Measurements from ENCODE around the gene POGZ.
A peak's percentile ranks its signal among the peaks of the same experiment; 100 is the strongest.
"Not testable (repeated sequence)": the region's sequence is repeated elsewhere in the genome, so short reads cannot be mapped to it uniquely, and the experiment has no call there.

The POGZ gene

DNA sequence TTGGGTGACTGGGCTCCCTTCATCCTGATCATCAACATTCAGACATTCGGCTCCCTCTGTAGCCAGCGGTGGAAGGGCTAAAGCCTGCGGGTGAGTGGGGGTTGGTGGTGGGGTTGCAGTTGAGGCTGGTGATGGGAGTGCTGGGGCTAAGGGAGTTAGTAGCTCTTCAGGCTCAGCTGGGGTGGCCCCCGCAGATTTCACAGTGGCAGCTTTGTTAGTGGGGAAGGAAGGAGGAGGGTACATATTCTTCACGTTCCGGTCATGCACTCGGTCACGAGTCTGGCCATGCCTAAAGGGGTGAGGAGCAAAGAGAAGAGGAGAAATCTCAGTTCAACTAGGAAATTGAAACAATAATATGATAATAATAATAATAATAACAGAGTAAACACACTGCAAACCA lies 53.1 kb downstream of the POGZ start:
- DNase-seq = no peak

DNA sequence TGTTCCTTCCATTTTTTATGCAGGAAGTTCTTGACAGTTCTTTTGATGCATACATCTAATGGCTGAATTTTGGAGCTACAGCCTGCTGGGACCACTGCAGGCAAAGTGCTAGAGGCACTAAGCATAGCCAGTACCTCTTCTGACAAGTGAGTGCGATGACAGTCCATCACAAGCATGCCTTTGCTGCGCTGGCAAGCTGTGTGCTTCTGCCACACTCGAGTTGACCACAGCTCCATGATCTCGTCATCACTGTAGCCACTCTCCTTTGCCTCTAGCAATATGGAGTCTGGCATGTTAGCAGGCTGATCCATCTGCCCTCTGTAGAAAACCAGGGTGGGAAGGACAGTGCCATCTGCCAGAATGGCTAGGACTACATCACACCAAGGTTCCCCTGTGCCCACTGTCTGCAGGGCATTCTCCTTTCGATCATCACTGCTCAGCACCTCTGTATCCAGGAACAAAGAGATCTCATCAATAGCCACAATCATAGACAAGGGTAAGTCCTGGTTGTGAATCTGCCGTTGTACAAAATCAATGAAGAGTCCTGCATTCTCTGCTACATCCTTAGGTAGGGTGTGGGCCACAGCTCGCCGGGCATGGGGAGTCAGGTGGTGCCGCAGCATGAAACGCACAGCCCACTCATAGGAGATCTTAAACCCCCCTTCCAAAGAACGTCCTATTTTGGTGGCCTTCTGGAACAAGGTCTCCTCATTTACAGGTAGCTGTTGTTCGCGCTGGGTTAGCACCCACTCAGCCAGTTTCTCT lies 53.9 kb downstream of the POGZ start:
- no peak for DNase-seq

DNA sequence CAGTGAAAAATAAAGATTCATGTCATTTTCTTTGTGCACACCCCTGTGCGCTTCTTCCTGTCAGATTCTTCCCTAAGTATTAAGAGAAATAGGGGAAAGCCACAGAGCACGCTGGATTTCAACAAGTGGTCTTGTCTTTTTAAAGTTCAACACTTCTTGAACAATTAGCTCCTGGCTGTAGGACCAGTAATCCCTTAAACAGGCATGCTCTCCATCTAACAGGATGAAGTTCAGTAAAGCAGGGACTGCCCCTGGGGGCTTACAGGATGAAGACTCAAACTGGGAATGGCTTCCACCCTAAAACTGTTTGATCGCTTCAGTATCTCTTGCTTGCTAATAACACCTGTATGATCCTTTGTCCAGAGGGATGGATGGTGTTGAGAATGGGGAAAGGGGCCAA lies 55.7 kb downstream of the POGZ start:
- no peak for DNase-seq

DNA sequence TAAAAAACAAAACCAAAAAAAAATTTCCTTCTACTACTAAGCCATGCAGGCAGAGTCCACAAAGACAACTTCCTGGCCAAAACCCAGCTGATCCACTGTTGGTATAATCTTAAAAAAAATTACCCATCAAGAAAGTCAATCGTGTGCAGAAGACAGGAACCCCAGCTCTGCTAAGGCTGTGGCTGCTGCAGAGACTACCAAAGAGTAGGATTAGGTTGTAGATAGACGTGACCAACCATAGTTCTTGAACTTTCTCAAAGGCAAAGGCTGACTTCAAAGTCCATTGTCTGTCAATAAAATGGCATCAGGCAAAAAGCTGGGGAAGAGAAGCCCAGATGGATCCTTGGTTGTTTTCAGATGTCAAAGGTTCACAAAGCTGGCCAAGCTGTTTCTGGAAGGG lies 56.5 kb downstream of the POGZ start:
- DNase-seq = no peak

DNA sequence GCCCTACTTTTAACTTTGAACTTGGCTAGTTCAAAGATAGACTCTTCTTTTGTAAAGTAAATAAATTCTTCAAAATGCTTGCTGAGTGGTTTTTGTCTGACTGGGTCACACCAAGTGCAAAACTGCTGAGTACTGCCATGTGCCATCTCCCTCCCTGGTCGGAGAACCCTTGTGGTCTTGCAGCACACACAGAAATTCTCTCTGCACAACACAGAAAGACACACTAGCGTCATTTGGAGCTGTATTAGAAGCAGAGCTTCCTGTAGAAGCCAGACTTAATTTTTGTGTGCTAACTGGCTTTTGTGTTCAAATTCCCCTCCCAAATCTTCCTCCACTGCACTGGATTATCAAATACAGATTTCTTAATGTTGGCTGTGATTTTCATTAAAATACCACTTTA lies 57.4 kb downstream of the POGZ start:
- no peak for DNase-seq

DNA sequence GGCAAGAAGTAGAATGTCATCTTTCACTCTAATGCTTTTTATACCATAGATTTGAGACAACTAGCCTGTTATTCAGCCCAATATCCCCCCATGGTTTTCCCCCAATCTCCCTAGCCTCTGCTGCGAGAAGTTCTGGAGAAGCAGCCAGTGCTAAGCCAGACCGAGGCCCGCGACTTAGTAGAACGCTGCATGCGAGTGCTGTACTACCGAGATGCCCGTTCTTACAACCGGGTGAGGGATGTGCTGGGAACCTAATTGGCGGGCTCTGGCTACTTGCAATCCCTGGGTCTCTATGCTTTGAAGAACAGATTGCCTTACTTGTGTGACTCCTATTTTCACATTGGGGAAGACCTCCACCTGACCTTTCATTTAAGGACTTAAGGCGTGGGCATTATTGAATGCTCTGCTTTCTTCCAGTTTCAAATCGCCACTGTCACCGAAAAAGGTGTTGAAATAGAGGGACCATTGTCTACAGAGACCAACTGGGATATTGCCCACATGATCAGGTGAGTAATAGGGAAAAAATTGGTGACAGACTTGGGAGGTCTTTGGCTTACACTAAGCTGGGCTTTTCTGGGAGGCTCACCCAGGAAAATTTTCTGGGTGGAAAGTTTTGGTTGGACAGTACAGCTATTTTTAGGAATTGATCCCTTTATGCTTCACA lies 58.0 kb downstream of the POGZ start:
- no peak for DNase-seq

DNA sequence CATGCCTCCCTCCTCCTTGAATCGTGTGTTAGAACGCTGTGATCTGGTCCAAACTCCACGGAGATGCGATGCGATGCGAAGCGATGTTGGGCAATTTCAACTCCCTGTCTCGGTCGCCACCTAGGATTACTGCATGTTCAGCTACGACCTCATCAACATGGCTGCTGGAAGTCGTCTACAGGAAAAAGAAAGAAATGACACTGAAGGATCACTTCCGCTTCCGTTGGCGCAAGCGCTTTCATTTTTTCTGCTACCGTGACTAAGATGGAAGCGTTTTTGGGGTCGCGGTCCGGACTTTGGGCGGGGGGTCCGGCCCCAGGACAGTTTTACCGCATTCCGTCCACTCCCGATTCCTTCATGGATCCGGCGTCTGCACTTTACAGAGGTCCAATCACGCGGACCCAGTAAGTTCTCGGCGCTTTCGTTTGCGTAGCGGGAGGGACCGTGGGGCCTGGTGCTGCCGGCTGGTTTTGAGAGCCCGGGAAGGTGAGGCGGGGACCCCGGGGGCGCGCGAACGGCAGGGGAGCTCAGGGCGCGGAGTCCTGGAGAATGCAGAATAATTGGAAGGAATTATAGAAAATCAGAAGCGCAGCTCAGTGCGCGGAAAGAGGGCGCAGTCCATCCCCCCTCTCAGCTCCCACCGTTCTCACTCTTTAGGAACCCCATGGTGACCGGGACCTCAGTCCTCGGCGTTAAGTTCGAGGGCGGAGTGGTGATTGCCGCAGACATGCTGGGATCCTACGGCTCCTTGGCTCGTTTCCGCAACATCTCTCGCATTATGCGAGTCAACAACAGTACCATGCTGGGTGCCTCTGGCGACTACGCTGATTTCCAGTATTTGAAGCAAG lies 59.7 kb downstream of the POGZ start, which contains the start of gene PSMB4:
Gene PSMB4, plus strand, starts transcription at position 250 of the 848 bp plus-strand sequence. Its CDS starts 15 bp downstream, at position 265.
- peak; percentile 96 for DNase-seq

DNA sequence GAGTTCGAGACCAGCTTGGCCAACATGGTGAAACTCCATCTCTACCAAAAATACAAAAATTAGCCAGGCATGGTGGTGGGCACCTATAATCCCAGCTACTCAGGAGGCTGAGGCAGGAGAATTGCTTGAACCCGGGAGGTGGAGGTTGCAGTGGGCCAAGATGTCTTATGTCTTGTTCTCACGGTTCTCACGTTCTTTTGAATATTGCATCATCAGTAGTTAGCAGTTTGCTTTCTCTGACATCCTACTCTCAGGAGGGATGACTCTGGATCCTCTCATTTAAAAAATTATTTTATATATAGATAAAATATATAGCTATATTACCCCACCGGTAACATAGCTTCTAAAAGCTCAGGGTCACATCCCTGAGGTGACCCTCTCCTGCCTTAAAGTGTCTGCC lies 63.0 kb downstream of the POGZ start:
- not testable (repeated sequence) for DNase-seq

DNA sequence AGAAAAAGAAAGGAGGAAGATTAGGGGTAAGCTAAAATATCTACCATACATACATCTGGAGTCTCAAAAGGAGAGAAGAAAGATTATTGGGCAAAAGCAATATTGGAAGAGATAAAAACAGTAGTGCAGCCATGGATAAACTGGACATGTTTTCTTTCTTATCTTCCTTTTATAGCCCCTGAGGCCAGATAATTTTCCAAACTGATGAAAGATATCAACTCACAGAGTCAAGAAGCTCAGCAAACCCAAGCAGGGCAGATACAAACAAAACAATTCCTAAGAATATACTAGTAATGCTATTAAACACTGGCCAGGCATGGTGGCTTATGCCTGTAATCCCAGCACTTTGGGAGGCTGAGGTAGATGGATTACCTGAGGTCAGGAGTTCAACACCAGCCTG lies 65.7 kb downstream of the POGZ start:
- DNase-seq = no peak

DNA sequence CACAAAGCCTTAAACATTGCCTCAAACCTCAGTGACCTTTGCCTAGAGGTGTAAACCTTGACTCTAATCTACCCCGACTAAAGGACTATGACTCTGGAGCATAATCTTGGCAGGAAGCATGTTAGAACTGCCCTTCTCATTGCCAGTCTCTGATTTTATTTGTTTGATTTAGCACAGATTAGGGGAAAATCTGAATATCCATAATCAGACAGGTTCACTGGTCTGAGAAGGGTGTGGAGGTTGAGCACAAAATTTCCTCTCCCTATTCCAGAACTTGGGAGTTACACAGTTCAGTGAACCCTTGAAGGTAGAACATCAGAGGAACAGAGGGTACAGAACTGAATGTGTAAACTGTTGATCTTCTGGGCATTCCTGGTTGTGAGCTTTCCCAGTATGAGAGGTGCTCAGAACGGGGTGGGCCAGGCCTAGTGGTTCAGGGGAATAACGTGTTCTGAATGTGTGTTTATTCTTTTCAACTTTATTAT lies 68.2 kb downstream of the POGZ start:
- DNase-seq = no peak

DNA sequence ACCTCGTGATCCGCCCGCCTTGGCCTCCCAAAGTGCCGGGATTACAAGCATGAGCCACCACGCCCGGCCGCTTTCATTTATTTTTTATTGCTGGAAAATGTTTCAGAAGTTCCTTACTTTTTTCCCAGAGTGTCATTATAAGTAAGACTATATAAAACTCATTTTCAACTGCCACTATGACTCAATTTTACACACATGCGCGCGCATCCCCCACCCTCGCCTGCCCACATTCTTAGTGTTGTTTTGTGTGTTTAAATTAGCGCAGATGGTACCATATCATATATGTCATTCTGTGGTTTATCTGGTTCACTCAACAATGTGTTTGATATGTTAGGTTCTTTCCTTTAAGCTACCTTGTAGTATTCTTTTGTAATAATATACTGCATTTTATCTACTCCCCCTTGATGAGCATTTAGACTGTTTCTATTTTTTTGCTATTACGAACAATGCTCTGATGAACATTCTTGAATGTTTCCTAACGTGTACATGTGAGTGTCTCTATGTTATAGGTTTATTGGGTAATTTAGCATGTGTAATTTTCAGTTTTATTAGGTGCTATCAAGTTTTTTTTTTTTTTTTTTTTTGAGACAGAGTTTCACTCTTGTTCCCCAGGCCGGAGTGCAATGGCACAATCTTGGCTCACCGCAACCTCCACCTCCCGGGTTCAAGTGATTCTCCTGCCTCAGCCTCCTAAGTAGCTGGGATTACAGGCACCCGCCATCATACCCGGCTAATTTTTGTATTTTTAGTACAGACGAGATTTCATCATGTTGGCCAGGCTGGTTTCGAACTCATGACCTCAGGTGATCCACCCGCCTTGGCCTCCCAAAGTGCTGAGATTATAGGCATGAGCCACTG lies 68.8 kb downstream of the POGZ start:
- not testable (repeated sequence) for DNase-seq

DNA sequence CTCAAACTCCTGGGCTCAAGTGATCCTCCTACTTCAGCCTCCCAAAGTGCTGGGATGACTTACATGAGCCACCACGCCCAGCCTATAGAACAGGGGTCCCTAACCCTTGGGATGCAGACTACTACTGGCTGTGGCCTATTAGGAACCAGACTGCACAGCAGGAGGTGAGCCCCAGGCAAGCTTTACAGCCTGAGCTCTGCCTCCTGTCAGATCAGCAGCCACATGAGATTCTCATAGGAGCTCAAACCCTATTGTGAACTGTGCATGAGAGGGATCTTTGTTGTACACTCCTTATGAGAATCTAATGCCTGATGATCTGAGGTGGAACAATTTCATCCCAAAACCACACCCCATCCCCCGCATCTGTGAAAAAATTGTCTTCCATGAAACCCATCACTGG lies 73.3 kb downstream of the POGZ start:
- no peak for DNase-seq

DNA sequence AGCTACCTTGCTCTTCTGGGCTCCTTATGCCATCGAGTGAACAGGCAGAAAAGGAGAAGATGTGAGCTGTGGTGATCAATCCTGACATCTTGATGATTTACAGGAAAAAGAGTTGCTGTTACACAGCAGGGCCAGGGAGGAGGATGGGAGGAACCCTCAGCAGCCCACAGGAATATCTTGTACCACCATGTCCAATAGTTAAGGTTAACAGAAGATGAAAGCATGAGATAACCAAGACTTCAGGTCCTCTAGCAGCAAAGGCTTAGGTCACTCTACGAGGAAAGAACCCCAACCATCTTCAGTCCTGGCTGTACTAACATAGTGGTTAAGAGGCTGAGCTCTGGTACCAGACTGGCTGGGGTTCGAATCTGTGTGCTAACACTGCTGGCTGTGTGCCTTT lies 74.7 kb downstream of the POGZ start:
- DNase-seq = no peak

DNA sequence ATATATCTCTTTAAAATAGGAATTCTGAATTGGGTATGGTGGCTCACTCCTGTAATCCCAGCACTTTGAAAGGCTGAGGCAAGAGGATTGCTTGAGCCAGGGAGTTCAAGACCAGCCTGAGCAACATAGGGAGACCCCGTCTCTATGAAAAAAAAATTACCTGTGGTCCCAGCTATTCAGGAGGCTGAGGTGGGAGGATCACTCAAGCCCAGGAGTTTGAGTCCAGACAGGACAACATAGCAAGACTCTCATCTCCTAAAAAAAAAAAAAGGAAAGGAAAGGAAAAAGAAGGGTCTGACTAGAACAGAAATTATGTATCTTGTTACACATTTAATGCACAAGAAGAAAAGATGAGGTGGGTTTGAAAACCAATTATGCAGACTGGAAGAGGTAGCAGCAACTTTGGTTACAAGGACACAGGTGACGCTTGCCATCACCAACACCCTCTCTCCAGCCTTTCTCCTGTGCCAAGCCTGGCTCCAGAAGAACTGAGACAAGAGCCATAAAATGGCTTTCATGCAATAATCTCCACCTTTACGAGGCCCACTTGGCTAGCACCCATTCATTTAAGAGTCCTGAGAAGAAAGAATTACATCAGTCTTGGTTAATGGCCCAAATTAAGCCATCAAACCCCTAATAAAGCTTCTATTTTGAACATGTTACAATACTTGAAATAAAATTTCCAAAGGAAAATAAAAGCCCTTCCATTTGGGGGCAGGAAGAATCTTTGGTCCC lies 82.0 kb downstream of the POGZ start:
- no peak for DNase-seq

DNA sequence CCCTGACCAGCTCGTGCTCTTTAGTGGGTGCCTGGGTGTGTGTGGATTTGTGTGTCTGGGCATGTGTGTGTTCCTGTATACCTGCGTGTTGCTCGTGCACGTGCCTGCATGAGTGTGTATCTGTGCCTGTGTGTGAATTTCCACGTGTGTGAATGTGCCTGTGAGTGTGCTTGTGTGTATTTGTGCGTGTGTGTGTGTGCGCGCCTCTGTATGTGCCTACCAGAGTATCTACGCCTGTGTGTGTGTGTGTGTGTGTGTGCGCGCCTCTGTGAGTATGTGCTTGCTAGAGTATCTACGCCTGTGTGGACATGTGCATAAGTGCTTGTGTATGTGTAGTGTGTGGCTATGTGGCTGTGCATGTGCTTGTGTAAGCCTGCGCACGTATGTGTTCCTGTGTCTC lies 86.1 kb downstream of the POGZ start:
- DNase-seq = no peak

DNA sequence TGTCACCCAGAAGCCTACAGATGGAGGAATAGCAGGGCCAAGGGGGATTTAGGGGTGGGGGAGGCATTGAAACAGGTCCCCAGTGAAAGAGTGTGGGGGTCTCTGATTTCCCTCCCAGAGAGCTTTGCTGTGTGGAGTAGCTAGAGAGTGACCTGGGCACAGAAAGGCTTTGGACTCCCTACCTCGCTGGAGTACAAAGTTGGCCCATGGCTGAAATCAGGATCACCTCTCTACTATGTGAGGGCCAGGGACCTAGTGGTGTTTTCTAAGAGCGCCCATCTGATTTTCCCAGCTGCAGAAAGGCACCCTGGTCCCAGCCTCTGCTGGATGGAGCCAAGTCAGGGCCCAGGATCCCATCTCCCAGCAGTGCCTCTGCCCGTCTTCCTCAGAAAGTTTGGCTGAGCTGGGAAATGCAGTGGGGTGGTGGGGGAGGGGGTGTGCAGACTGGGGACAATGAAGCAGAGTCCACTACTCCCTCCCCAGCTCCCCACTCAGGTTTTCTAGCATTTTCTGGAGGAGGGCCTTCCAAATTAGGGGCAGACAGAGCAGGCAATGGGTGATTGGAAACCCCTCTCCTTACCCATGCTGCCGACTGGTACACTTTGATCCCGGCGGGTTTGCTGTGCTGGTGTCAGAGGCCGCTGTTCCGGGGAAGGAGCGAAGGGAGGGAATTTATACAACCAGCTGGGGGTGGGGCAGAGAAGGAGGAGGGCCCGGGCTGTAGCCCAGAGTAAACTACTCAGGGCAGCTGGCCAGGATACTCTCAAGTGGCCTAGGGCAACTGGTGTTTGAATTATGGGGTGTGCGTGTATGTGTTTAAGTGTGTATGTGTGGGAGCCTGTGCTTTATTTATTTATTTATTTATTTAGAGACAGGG lies 87.0 kb downstream of the POGZ start, which contains the start of gene SELENBP1:
Gene SELENBP1, minus strand, starts transcription at position 648 of the 877 bp plus-strand sequence. Its CDS starts 64 bp downstream, at position 584.
- DNase-seq = peak; percentile 39

DNA sequence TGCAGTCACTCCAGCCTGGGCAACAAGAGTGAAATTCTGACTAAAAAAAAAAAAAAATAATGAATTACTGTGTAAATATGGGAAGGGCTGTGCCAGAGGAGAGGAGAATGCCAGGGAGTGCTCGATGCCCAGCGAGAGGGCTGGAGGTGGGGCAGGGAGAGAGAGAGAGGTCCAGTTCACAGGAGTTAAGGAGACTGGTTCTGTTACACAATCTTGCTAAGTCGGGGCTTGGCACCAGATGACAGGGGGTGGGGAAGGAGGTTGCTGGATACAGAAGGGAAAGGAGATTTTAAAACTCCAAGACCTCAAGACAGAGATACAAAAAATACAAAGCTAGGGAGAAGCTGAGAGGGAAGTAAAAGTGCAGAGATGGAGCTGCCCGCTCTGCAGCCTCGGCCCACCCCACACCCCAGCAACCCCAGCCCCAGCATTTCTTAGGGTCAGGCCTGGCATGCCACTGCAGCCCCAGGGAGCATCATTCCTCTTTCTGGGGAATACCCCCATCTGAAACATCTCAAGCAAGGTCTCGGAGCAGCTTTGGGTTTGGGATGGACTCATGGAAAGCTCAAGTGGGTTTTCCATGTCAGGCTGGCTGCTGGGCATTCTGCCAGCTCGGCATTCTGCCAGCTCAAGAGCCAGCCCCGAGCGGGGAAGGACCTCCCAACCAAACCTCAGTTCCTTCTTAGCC lies 87.8 kb downstream of the POGZ start:
- peak; percentile 80 for DNase-seq

DNA sequence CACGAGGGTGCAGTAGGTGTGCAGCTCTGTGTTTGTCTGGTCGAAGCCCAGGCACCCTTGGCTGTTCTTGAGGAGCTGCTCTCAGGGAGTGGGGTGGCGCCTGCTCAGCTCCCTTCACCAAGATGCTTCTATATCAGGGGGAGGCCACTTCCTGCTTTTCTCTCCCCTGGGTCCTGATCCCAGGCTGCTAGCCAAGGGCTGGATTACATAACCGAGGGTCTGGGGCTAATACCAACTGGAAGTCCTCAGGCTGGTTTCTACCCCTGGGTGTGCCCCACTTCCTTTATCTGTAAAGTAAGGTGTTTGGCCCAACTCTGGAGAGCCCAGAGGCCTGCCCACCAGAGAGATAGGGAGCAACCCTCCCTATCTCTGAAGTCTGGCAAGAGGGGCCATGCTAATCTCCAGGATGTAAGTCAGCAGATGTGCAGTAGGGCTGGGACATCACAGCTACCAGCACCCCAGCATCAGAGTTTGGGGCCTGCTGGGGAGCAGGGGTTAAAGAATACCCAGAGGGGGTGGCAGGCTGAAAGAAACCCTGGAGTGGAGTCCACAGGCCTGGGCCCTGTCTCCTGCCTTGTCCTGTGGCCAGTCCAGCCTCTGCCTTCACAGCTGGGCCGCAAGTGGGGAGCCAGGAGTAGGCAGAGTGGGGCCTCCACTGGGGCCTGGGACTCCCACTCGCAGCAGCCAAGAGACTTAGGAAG lies 88.9 kb downstream of the POGZ start:
- peak; percentile 7 for DNase-seq

DNA sequence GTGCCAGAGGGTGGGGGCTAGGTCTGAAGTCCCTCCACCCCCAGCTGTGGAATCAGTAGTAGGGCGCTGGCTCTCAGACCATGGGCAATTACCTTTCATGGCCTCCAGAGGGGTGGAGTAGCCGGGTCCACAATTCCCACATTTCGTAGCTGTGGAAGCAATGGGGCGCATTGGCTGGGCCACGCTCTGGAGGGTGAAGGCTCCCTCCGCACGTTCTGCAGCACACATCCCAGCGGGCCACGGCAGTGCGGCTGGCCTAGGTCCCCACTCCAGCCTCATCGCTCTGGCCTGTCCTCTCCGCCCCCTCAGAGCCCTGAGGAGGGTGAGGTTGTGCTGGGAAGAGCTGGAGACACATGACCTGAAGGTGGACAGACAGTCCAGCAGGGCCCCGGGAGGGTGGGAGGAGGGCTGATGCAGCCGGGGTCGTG lies 89.7 kb downstream of the POGZ start:
- DNase-seq = no peak
